ENCODE results near the gene ATG7. TPM values are rescaled to one million over a fixed set of nuclear protein-coding genes. Genes with fewer than 3 reads are reported as not detected.
"Not testable (repeated sequence)": the region's sequence is repeated elsewhere in the genome, so short reads cannot be mapped to it uniquely, and the experiment has no call there.

The ATG7 gene
- total RNA-seq, 2 experiments from 2014 or later, result 27.8 to 28.5 TPM

- POLR2A ChIA-PET, result no interaction called here
- CTCF ChIA-PET, result no interaction called here
Measured at GRCh38 chr3:11393401-11393800, 121.2 kb downstream of the ATG7 start.

DNA sequence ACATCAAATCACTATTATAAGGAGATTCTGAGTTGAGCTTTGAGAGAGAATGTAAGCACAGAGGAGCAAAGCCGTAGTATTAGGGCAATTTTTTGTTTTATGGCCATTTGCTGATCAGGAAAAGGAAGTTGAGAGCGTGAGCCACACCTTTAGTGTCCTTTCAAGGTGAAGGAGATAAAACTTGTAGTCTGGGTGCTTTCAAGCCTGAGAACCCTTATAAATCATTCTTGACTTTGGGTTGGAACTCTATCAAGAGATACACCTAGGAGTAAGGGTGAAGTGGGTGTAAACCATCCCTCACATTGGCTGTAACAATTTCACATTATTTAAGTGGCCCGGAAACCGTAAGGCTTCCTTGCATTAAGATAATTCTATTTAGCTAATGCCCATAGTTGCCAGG is 122.2 kb downstream of the ATG7 start:
- POLR2A ChIA-PET, result no interaction called here
- CTCF ChIA-PET, result no interaction called here

GRCh38 chr3:11400213-11400612 is 128.0 kb downstream of the ATG7 start:
- ChIA-PET POLR2A (interaction anchor here (0.7 kb wide), 1 partner anchor 1132 kb away, joined by 4 read pairs; no protein-coding TSS in a partner anchor), CTCF (no interaction called here)

- ChIA-PET CTCF (no interaction called here), POLR2A (no interaction called here)
Measured at GRCh38 chr3:11401434-11401833, 129.2 kb downstream of the ATG7 start.

GRCh38 chr3:11405323-11405722 is 133.1 kb downstream of the ATG7 start:
- POLR2A ChIA-PET, result no interaction called here
- CTCF ChIA-PET, result no interaction called here

DNA sequence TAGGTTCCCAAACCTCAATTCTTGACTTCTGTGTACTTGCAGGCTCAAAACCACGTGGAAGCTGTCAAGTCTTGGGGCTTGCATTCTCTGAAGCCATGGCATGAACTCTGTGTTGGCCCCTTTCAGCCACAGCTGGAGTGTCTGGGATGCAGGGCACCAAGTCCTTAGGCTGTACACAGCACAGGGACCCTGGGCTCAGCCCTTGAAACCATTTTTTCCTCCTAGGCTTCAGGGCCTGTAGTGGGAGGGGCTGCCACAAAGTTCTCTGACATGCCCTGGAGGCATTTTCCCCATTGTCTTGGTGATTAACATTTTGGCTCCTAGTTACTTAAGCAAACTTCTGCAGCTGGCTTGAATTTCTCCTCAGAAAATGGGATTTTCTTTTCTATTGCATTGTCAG is 135.4 kb downstream of the ATG7 start:
- ChIA-PET CTCF (no interaction called here), POLR2A (no interaction called here)

GRCh38 chr3:11408324-11408859 is 136.2 kb downstream of the ATG7 start:
- CTCF ChIA-PET, POLR2A ChIA-PET: not testable (repeated sequence)

DNA sequence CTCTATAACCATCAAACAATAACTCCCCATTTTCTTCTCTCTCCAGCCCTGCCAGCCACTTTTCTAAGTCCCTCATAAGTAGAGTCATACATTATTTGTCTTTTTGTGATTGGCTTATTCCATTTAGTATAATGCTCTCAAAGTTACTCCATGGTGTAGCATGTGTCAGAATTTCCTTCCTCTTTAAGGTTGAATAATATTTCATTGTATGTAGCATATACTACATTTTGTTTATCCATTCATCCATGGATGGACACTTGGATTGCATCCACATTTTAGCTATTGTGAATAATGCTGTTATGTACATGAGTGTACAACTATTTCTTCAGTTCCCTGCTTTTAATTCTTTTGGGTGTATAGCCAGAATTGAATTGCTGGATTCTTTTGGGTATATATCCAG is 138.4 kb downstream of the ATG7 start:
- ChIA-PET CTCF (no interaction called here), POLR2A (no interaction called here)

GRCh38 chr3:11411956-11412355 is 139.8 kb downstream of the ATG7 start:
- ChIA-PET CTCF (no interaction called here), POLR2A (no interaction called here)

DNA sequence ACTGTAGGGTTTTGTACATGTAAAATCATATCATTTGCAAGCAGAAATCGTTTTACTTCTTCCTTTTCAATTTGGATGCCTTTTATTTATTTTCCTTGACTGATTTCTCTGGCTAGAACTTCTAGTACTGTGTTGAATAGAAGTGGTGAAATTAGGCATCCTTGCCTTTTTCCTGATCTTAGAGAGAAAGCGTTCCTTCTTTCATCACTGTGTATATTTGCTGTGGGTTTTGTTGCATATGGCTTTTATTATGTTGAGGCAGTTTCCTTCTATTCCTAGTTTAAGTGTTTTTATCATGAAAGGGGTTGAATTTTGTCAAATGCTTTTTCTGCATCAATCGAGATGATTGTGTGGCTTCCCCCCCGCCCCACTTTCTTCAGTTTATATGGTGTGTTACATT is 140.9 kb downstream of the ATG7 start:
- POLR2A ChIA-PET, result no interaction called here
- CTCF ChIA-PET, result no interaction called here

- POLR2A ChIA-PET, result no interaction called here
Measured at GRCh38 chr3:11415099-11415498, 142.9 kb downstream of the ATG7 start.

GRCh38 chr3:11420066-11420465 is 147.9 kb downstream of the ATG7 start:
- CTCF ChIA-PET, result no interaction called here
- POLR2A ChIA-PET, result no interaction called here

More at GRCh38 chr3:11415099-11415498, 142.9 kb downstream of the ATG7 start:
- CTCF ChIA-PET, result no interaction called here

- ChIA-PET CTCF (no interaction called here), POLR2A (no interaction called here)
Measured at GRCh38 chr3:11422291-11422690, 150.1 kb downstream of the ATG7 start.

DNA sequence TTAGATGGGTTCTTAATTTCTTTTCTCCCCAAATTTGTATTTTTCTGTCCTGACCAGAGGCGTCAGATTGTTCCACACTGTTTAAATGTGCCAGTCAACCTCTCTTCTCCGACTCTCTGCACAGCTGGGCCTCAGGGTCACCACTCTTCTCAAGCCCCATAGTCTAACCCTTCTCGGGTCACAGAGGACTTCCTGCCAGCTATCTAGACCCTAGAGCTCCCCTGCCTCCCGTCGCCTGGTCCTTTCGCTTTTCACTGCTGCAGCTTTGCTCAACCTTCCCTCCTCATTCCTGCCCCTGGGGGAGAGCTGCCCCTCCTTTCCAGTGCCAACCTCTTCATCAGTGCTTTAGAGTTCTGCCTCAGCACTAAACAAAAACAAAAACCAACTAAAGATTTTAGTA is 151.7 kb downstream of the ATG7 start:
- ChIA-PET POLR2A (no interaction called here), CTCF (no interaction called here)

- ChIA-PET CTCF (no interaction called here), POLR2A (no interaction called here)
Measured at GRCh38 chr3:11424277-11424676, 152.1 kb downstream of the ATG7 start.

DNA sequence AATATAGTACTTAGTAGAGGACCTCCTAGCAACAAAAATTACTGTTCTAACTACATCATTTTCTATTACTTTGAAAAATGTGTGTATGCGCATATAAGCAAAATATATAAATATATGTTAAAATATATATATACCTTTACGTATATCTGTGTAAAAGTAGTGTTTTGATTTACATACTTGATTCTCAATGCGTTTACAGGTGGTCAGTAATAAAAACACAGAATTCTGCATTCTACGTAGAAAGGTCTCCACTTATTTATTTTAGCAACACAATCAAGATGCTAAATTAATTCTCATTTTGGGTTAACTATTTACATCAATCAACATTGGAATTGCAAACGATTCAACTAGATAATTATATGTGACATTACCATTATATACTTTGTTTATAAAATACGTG is 158.0 kb downstream of the ATG7 start:
- ChIA-PET CTCF (no interaction called here), POLR2A (no interaction called here)

- ChIA-PET CTCF (no interaction called here), POLR2A (no interaction called here)
Measured at GRCh38 chr3:11430624-11431023, 158.4 kb downstream of the ATG7 start.

DNA sequence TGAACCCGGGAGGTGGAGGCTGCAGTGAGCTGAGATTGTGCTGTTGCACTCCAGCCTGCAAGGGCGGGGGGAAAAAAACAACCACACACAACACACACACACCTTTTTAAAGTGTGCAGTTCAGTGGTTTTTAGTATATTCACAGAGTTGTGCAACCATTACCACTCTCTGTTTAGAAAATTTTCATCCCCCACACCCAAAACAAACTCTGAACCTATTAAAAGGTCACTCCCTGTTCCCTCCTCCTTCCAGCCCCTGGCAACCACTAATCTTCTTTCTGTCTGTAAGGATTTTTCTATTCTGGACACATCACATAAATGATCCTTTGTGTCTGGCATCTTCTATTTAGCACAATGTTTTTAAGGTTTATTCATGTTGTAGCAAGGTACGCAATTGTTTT is 159.1 kb downstream of the ATG7 start:
- ChIA-PET CTCF (no interaction called here), POLR2A (no interaction called here)

DNA sequence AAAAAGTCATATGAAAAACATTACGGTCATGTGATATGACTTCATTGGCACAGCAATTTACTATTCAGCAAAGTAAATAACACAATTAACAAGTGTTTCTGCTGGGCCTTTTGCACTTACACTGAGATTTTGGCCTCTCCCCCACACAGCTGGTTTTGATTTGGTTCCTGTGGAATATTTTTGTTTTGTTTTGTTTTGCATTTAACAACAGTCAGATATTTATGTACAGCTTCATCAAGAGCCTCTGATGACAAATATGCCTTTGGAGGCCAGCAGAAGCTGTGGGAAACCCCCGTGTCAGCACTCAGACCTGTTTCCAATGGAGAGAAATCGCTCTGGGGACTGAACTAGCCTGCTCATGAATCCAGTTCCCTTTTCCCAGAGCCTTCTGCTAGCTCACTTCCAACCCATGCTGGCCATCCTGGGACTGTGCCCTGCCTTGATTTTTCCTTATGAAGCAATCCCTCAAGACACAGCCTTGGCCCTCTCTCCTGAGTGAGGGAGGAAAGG is 161.9 kb downstream of the ATG7 start:
- POLR2A ChIA-PET, result no interaction called here
- CTCF ChIA-PET, result no interaction called here

DNA sequence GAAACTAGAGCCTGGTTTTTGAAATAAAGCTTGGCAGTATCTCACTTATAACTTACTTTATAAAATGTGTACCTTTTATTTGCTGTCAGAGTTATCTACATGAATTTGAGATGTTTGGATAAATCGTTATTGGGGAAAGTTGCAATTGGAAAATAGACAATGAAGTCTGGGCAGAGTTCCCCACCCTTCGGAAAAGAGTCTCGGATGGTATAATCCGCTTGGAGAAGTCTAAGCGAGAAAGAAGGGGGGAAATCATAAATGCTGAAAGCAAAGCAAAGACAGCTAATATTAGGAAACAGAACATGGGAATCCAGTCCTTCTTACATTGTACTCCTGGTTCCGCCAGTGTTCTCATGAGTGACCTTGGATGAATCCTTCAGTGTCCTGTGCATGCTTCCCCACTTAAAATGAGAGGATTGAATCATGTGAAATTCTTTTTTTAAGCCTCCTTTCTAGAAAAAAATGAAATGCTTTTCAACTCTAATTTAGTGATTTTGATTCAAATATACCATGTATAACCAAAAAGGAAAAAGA is 162.4 kb downstream of the ATG7 start:
- CTCF ChIA-PET, result no interaction called here
- POLR2A ChIA-PET, result no interaction called here

GRCh38 chr3:11435440-11436165 is 163.4 kb downstream of the ATG7 start:
- ChIA-PET POLR2A (no interaction called here), CTCF (no interaction called here)

- POLR2A ChIA-PET, result interaction anchor here (0.6 kb wide), 1 partner anchor 206 kb away, joined by 4 read pairs; no protein-coding TSS in a partner anchor
Measured at GRCh38 chr3:11436775-11437174, 164.6 kb downstream of the ATG7 start.

More at GRCh38 chr3:11436775-11437174, 164.6 kb downstream of the ATG7 start:
- CTCF ChIA-PET, result no interaction called here

All from activated CD8-positive, alpha-beta memory T cell treated with anti-CD3 and anti-CD28 coated beads for 36 hours (primary cell).